Hematopoietic multipotent progenitor cell treated with erythropoietin and hydrocortisone succinate and interleukin-3 and kit ligand, for 6 days (in vitro differentiated cells): ENCODE data around the gene SH3PXD2A.

Experiments used
- DNase-seq: peaks from one replicate; pipeline ENCODE4 v3.0.0-alpha.2; 2015

The SH3PXD2A gene

DNA sequence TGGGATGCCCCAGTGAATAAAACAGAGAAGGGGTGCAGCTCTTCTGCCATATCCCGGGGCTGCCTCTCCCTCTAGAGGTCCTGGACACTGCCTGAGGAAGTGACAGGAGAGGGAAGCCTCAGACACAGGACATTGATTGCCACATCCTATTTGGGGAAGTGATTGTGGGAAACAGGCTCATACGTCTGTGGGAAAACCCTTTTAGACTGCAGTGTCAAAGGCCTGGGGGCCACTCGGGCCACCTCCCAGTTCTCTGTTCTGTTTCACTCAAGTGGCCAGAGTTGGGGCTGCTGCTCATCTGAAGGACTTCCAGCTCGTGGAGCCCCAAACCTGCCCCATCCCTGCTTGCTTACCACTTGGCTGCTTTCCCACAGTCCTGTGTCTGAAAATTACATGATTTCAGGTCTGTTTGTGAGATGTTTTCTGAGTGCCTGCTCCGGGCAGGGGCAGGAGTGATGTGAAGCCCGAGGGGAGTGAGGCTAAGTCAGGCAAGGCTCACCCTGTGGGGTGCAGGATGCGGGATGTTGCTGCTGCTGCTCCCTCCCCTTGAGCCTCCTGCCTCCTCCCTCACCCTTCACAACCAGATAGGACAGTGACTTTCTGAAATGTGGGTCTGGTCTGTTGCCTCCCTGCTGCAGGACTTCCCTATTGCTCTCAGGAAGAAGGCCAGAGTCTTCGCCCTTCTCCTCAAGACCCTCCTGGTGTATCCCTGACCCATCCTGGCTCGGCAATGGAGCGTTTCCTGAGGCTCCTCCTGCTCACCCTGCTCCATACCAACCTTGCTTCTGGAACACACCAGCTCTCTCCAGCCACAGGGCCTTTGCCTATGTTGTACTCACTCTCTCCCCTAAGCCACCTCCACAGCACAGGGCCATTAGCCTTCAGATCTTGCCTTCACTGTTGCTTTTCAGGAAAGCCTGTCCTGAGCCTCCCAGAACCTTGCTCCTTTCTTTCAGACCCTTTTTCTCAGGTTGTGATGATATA lies 303.5 kb downstream of the SH3PXD2A start:
- no peak for DNase-seq

DNA sequence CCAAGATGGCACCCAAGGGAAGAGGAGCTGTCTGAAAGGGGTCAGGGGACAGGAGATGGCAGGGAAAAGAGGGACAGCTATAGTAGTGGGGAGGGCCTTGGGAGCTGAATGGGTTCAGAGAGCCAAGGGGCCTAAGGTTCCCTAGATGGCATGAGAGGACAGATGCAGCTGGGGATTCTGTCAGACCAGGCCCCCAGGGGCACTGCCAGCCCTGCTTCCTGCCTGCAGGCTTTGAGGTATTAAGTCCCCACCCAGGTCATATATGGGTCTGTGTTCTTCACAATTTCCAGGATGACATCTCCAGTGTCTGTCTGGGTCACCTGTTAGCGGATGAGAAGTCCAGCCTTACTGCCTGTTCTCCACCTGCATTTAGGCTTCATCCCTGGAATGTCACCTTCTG lies 305.1 kb downstream of the SH3PXD2A start:
- DNase-seq: no peak

DNA sequence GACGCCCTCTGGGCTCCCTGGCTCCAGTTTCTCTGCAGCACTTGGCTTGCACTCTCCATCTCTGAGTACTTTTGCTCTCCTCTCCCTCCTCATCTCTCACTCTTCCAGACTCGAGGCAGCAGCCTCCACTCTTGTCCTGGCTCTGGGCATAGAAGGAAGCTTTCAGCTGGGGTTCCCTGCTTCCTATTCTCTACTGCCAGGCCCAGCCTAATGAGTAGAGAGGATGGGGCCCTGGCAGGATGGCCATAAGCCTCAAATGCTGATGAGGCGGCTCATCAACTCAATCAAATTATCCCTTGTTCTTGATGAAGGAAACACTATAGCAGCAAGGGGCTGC lies 306.1 kb downstream of the SH3PXD2A start:
- no peak for DNase-seq

DNA sequence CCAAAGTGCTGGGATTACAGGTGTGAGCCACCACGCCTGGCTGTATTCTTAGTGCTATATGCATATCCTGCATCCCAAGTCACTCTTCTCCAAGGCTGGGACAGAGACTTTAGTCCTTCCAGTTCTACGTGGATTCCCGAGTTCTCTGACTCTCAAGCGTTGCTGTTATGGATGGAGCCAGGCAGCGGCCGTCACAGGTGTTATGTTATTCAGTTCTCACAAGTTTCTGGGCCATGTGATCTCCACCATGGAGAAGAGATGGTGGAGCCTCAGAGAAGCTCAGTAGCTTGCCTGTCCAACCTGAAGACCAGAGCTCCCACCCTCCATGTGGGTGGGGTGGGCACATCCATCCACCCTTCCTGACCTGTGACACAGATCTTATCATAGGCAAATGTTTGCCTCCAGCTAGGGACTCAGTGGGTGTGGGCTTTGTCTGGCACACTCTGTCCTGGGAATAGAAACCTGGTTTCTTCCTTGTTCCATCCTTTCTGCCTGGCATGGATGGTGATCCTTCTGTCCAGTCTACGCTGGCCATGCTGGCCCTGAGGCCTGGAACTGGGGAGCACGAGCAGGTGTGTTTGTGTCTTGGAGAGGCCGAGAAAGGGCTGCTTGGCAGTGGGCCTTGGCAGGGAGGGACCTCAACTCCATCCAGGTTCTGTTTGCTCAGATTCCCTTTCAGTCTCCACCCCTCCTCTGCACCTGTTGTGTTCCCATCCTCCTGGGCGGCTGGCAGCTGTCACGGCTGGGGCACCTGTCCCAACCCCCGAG lies 306.6 kb downstream of the SH3PXD2A start:
- no peak for DNase-seq

DNA sequence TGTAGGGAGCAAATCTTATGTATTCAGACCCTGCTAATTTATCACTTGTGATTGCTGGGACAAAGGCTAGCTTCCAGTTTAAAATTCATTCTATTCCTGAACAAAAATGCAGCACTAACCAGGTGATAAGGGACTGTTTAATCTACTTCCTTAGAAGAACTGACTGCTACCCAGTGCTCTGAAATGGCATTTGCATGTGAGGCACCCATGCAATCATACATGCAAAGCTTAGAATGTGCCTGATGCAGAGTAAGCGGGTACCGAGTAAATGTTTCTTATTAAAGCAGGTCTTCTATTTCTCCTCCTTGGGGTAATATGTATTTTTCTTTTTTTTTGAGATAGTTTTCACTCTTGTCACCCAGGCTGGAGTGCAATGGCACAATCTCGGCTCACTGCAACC lies 307.4 kb downstream of the SH3PXD2A start:
- no peak for DNase-seq

DNA sequence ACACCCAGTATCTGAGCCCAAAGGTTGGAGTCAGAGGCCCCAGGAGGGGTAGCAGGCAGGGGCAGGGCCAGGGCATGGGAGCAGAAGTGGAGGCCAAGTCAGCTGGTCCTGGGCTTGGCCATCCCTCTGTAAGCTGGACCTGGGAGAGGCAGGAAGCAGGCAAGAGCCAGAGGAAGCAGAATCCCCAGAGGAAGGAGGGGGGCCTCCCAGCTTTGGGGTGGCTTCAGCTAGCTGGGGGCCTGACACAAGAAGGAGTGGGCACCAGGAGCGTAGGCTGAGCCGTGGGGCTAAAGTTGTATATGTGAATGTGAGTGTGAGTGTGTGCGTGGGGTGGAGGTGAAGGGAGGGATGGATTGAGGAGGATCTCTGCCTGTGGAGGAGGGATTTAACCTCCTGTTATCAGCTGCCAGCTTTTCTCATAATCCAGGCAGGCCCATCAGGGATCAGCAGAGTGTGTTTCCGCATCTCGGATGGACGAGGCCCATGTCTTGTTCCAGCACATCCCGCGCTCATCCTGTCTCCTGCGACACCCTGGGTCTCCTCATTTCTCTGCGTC lies 307.9 kb downstream of the SH3PXD2A start:
- DNase-seq: no peak

DNA sequence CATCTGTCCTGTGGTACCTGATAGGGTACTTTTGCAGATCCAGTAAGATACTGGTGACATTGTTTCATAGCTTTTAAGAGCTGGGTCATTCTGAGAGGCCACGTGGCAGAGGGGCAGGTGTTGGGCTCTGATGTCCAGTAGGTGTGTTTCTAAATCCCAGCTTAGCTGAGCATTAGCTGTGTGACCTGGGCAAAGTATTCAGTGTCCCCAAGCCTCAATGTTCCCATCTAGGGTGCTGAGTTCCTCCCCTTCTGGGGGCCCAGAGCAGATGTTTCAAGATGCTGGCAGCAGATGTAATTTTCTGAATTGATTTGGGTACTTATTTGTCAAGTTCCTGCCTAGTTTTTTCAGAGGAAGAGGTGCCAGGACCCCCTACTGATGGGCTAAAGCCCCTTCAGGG lies 309.0 kb downstream of the SH3PXD2A start:
- DNase-seq: no peak

DNA sequence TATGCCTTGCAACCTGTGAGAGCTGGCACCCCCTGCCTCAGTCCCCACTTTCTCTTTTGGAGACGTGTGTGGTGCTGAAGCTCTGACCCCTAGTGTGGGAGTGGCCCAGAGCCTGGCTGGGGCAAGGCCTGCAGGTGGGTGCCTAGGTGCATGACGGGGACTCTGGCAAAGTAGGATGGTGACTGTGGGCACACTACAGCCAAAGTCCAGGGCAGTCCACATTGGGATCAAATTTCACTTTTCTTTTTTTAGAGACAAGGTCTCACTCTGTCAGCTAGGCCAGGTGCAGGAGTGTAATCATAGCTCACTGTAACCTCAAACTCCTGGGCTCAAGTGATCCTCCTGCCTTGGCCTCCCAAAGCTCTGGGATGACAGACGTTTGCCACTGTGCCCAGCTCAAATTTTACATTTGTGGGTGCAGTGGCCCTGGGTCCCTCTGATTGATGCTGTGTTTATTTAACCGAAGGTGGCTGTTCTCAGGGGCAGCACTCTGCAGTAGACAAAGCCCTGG lies 309.6 kb downstream of the SH3PXD2A start:
- DNase-seq: no peak

DNA sequence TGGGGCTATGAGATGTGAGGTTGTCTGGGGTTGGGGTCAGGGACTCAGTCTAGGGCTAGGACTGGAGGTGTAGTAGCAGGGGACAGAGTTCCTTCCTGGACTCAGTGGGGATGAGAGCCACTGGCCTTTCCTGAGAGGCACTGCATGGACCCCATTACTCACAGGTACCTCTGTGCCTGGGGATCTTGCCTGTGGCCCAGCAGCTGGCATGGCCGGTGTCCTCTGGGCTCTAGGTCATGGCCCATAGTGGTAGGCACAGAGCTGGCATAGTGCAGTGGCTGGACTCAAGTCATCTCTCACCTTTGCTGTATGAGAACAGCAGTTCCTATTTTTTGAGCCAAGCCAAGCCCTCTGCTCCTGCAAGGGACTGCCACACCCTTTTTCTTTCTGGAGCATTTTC lies 310.0 kb downstream of the SH3PXD2A start:
- no peak for DNase-seq

DNA sequence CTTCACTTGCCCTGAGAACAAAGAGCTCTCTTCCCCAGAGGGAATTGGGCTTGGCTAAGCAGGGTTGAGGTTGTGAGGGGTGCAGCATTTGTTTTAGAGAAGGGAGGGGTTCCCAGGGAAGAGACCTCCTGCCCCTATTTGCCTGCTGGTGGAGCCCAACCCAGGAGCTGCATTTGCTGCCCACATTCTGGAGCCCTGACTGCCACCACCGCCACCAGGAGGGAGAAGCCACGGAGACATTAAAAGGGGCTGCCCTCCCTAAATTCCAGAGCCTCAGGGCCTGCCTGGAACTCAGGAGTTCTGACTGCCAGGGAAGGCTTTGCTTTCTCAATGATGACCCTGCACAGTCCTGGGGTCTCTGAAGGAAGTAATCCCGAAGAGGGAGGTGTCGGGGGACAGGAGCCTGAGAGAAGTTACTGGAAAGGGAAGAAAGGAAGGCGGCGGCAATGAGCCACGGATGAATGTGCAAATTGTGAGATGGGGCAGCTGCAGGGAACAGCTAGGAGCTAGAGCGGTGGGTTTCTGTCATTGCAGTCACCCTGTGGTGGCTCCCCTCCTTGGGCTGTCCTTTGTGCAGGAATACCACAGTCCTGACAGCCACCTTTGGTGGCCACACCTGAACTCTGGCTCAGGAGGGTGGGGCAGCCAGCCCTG lies 310.6 kb downstream of the SH3PXD2A start:
- DNase-seq: no peak
